GM18868 (cell line): ENCODE results near the gene ACSF3.

Experiments used
- ATAC-seq: cut with Tn5 transposase; IDR thresholded peaks from one replicate; pipeline ENCODE4 v1.9.1; 2021; ENCODE audit warnings: mild to moderate bottlenecking, moderate library complexity; ENCODE audit not compliant: unreplicated experiment

ACSF3 gene

DNA sequence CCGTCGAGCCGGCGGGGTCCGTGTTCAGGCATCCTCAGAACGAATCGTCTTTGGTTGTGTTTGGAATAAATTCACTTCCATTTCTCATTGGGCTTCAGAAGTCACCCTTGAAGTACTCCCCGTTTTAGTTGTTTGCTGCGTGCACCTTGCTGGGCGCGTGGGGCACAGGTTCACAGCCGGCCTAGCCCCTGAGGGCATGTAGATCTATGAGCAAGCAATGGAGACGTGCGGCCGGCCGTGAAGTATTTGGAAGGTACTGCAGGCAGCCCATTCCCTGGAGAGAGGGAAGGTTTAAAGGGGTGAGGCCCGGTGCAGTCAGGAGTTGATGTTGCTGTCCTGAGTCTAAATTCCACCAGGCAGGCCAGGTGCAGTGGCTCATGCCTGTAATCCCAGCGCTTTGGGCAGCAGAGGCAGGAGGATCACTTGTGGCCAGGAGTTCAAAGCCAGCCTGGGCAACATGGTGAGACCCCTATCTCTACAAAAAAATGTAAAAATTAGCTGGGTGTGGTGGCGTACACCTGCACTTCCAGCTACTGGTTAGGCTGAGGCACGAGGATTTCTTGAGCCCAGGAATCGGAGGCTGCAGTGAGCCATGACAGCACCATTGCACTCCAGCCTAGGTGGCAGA lies 714 bp downstream of the ACSF3 start:
- ATAC-seq, result no peak

DNA sequence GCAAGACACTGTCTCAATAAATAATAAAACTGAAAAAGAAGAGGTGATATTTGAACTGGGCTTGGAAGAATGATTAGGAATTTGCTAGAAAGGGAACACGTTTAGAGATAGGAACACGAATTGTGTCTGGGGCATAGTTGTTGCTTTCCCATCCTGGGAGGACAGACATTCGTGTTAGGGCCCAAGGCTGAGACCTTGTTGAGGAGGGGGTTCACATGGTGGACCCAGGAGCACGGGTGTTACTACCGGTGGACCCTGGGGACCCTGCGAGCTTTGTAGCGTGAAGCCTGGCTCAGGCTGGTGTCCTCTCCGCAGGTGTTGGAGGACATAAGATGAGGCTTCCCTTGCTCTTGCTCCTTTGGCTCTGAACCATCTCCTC lies 1.2 kb downstream of the ACSF3 start:
- ATAC-seq, result no peak

DNA sequence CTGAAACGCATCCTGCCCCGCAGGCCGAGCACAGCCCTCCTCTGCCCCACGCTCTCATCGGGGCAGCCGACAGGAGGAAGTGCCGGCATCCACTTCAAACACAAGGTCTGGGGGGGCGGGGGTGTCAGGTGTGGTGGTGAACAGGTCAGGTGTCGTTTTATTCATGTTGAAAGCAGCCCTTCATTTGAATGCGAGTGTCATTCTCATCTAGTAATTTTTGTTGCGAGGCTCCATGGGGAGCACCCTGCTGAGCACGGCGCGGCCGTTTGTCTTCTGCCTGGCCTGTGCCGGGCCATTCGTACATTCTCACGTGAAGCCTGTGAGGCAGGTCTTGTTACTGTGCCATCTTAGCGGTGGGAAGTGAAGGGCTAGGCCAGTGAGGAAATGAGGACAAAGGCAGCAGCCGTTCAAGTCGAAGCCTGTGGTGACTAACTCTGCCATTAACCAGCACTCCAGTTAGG lies 1.9 kb downstream of the ACSF3 start:
- ATAC-seq, result no peak

DNA sequence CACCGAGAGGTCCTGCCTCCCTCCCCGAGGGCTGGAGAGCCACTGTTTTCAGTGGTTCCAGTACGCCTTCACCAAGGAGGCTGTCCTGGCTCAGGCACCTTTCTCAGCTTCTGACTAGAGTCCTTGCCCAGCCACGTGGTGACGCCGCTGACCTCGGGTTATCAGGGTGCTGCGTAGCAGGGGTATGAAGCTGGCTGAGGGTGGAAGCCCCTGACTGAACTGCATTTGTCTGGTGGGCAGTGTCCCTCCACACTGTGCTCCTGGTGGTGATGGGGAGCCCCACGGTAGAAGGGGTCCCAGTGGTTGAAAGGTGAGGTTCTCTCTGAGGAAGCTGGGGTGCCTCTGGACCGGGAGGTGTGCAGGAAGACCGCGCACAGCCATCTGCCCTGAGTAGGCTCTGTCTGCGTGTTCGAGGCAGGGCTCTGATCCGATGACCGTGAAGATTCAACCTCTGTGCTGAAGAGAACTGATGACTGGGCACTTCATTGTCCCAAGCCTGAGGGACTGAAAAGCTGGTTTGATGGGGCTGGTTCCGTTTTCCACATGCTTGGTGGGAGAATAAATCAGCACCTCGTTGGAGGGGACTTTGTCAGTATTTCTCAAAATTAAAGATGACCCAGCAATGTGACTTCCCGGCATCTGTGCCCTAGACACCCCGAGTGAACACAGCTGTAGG lies 2.5 kb downstream of the ACSF3 start:
- ATAC-seq, result no peak

DNA sequence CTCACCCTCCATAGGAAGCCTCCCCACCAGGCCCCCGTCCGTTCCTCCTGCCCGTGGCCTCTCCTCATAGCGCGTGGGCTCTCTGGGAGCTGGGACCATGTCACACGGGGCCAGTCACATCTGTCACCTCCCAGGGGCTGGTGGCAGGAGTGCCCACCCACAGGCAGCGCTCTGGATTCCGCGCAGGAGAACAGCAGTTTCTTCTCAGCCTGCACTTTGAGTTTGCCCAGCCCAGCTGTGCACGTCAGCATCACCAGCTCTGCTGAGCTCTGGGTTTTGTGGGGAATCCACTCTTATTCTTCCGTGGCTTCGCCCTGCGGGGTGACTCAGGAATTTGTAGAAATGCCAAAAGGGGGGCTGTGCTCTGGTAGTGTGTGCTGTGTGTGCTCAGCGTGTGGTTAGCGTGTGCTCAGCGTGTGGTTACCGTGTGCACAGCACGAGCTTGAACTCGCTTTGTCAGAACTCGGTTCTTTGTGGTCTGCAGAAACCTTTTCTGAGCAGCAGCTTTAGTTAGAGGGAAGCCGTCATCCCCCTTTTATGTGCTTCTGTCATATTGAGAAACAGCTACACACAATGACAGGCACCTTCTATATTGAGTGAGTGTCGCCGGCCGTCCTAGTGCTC lies 3.2 kb downstream of the ACSF3 start:
- ATAC-seq, result no peak

DNA sequence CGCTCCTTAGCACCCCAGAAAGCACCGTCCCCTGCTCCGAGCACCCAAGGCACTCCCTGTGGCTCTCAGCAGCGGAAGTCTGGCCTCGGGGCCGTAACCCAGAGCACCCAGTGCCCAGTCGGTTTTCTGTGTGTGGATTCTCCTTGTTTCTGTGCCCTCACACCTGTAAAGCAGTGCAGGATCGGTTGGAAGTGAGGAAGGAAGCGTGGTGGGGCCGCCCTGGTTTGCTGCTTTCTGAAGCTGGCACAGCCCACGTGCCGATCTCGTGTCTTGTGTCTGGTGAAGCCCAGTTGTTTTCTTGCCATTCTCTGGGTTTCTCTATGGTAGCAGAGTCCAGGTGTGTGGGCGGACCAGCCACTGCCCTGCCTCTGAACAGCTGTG lies 3.7 kb downstream of the ACSF3 start:
- ATAC-seq, result no peak

DNA sequence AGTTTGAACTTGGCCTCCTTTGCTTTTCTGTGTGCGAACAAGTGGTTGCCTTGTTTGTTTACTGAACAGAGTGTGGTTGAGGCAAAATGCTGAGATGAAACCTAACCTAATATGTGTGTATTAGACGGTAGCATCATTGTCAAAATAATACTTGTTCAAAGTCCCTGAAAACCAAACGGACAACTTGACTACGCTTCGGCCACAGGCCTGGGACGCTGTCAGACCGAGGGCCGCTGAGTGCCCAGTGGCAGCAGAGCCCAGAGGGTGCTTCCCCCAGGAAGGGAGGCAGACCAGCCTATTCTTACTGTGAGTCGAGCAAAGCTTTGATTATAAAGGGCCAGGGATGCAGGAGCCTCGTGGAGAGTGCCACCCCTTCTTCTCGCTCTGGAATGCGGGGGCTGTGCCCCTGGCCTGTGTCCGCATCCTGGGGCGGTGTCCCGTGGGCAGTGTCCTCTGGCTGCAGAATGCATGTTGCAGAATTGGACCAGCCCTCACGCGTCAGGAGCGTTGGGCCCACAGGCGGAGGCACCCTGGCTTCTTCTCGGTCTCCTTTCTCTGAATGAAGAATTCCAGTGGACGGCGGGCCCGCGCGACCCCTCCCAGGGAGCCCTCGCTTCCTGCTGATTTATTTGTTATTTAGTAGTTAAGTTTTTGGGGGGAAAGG lies 5.2 kb downstream of the ACSF3 start:
- no peak for ATAC-seq

DNA sequence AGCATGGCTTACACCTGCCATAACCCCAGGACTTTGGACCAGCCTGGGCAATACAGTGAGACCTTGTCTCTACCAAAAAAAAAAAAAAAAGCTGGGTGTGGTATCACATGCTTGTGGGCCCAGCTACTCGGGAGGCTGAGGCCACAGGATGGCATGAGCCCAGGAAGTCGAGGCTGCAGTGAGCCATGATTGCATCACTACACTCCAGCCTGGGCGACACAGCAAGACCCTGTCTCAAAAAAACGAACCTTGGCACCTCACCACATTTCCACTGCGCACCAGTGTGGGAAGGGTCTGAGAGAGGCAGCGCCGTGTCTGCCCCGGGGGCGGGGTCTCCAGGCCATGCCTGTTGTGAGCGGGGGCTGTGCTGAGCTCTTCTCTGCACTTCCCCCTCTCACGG lies 6.3 kb downstream of the ACSF3 start:
- no peak for ATAC-seq

DNA sequence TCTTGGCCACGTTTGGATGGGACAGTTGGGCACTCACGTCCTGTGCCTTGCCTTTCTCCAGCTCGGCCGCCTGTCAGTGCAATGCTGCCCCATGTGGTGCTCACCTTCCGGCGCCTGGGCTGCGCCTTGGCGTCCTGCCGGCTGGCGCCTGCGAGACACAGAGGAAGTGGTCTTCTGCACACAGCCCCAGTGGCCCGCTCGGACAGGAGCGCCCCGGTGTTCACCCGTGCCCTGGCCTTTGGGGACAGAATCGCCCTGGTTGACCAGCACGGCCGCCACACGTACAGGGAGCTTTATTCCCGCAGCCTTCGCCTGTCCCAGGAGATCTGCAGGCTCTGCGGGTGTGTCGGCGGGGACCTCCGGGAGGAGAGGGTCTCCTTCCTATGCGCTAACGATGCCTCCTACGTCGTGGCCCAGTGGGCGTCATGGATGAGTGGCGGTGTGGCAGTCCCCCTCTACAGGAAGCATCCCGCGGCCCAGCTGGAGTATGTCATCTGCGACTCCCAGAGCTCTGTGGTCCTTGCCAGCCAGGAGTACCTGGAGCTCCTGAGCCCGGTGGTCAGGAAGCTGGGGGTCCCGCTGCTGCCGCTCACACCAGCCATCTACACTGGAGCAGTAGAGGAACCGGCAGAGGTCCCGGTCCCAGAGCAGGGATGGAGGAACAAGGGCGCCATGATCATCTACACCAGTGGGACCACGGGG lies 7.1 kb downstream of the ACSF3 start:
- ATAC-seq, result no peak

DNA sequence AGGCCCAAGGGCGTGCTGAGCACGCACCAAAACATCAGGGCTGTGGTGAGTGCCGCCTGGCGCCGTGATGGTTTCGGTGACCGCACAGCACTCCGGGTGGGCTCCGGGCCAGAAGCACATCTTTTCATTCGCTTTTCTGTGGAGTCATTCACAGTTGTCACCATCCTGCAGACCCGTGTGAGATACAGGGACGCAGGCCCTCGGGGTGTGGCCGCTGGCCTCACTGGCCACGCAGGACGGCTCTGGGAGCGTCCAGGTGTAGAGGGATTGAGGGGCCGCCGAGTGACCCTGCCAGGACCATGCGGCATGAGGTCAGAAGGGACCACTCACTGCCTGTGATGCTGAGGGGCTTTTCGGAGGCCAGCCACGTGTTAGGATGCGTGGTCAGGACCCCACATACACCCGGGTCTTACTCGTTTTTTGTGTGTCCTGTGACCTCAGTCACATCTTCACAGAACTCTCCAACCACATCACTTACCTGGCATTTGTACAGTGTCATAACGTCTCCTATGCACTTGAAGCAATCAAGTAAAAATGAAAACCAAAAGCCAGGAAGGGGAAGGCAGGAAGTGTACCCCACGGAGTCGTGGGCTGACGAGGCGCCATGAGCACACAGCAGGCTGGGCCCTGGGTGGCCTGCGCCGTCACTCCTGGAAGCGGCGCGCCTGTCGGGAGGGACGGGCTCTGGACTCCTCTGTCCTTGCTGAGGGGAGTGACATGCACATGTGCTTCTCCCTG lies 7.8 kb downstream of the ACSF3 start:
- ATAC-seq, result no peak

DNA sequence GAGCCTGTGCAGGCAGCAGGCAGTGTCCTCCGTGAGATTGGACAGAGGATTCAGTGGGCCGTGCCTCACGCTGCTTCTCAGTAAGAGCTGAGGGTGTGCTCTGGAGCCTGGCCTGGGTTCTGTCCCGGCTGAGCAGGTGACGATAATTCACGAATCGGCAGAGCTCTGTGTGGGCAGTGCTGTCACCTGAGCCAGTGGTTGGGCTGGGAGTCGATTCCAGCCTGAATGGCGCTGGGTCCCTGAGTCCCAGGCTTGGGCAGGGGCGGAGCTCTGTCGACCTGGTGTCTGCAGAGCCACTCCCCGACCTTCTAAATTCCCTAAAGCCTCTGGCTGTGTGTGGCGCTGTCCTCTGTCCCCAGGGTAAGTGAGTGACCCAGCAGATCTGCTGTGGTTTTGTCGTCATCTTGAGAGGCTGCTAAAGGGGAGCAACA lies 8.4 kb downstream of the ACSF3 start:
- ATAC-seq, result no peak

DNA sequence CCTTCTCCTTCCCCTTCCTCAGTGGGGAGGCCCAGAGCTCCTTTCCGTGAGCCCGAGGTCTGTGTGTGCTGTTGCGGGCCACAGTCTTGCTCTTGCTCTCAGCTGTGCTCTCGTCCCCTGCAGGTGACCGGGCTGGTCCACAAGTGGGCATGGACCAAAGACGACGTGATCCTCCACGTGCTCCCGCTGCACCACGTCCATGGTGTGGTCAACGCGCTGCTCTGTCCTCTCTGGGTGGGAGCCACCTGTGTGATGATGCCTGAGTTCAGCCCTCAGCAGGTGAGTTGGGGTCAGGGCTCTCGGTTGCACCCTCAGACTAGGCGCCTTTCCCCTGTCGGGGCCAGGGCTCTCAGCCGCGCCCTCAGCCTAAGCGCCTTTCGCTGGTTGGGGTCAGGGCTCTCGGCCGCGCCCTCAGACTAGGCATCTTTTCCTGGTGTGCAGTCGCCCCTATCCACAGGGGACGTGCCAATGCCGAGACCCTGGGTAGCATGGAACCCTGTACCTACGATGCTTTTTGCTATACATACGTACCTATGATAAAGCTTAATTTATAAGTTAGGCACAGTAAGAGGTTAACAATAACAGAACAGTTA lies 8.9 kb downstream of the ACSF3 start:
- no peak for ATAC-seq

DNA sequence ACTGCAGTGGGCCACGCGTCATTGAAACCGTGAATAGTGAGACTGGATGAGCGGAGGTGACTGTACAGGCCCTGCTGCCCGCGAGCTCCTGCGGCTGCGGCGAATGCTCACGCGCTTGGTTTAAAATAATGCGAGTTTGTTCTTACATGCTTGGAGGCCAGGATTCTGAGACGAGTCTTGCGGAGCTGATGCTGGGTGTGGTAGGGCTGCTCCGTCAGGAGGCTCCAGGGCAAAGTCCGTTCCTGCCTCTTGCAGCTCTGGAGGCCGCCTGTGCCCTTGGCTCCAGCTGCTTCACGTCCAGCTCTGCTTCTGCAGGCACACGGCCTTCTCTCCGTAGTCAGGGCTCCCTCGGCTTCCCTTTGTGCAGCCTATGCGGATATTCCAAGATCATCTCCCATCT lies 9.5 kb downstream of the ACSF3 start:
- no peak for ATAC-seq

DNA sequence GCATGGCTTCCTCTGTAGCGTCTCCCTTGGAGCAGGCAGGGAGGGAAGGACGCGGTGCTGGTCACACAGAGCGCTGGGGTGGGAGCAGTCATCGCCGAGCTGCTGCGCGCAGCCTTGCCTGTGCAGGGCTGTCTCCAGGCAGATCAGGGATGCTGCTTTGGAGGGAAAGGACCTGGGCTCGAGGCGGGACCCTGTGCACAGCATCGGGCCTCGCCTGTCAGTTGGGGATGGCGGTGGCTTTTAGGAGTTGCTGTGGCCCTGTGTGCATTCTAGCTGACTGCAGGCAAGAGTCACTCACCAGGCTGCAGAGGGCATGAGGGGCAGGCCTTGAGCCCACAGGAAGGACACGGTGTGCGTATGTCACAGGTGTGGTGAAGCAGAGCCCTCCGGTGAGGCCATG lies 10.1 kb downstream of the ACSF3 start:
- no peak for ATAC-seq

DNA sequence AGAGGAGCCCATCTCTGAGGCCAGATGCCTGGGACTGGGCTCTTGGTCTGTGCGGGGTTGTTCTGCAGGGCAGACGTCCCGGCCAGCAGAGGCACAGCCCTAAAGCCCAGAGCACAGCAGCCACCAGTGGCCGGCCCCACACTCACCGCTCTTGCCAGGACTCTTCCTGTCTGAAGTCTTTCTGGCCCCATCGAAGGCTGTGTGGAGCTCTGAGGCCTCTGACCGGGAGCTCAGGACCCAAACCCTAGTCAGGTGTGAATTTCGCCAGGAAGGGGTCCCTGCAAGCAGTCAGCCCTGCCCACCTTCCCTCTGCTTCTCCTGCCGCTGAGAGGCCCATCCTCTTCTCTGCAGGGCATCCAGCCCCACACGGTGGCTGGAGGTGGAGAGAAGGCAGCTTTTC lies 10.7 kb downstream of the ACSF3 start:
- no peak for ATAC-seq

DNA sequence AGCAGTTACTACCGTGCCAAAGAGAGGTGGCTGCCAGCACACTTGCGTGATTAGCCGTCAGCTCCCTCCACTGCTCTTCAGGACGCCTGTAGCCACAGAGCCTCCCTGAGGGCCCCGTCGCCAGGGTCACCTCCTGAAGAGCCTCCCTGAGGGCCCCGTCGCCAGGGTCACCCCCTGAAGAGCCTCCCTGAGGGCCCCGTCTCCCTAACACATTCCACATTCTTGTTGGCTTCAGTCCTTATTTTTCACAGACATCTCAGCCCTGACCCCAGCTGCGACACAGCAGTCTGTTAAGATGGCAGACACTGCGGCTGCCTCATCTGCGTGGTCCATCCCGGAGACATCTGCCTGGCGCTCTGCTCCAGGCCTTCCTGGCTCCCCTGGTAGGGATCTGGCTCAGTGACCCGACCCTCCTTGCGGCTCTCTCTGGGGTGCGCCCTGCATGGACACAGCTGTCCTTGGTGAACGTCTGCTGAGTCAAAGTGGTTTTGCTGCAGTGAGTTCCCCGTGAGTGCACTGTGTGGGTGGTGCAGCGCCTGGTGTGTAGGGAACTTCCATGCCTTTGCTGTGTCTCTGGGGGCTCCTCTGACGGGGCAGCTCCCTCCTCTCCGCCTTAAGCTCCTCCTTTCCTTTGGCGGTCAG lies 11.4 kb downstream of the ACSF3 start:
- ATAC-seq, result no peak

DNA sequence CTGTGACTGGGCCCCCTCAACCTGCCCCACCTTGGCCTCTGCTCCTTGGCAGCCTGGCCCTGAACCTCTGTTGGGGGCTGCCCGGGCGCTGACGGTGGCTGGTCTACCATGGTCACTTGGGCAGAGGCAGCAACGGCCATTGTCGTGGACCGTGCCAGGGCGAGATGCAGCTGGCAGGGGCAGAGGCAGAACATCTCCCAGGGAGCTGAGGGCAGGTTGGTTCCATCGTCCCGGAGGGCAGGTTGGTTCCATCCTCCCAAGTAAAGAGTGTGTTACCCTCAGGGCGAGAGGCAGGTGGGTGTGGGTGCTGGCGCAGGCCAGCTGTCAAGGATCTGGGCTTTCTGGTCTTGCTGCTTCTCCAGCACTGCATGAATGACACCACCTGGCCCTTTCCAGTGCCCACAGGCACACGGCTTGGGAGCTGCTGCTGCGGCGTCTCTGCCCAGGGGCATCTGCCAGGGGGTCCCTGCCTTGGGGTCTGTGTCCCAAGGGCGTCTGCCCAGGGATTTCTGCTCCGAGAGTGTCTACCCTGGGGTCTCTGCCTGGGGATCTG lies 12.0 kb downstream of the ACSF3 start:
- ATAC-seq, result no peak

DNA sequence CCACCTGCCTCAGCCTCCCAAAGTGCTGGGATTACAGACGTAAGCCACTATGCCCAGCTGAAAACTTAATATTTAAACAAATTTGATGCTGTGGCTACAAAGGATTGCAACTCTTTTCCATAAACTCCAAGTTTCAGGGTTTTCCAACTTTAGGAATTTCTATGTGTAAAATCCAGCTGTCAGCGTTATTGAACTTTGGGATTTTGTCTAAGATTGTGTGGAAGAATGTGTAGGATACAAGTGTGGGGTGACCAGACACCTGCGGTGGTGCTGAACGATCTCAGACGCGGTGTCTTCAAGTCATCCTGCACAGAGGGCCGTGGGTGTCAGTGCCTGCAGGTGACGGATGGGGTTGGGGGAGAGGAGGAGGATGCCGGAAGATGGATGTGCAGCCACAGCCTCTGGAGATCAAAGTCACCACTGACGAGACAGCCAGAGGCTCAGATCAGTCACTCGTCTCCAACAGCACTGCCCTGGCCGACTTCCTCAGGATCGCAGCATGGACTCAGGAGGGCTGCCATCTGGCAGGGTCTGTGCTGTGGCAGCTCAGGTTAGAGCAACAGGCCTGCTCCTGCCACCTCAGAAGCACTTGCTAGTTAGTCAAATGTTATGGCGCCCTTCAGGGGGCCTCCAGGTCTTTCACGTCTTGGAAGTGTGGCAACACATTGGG lies 13.0 kb downstream of the ACSF3 start:
- no peak for ATAC-seq

DNA sequence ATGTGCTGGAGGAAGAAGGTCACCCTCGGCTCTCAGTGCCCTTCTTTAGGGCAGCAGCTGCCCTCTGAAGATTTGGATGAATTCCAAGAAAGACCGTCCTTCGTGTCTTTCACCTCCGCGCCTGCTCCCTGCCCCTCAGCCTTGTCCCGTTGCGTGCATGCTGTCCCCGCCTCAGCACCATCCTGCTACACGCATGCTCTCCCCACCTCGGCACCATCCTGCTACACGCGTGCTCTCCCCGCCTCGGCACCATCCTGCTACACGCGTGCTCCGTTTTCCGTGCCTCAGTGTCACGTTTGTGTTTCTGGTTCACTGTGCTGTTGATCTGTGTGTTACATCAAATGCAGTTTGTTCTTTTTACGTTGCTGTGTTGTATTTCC lies 13.5 kb downstream of the ACSF3 start:
- ATAC-seq, result no peak
